ENCODE results near the gene EPS8L3. TPM values are rescaled to one million over a fixed set of nuclear protein-coding genes. Genes with fewer than 3 reads are reported as not detected.

The EPS8L3 gene
- total and polyA plus RNA-seq, 2 of the 4 experiments (the other 2 are of a cell fraction), result not detected

- no peak for ATAC-seq (ENCODE audit: low read depth)
Observed at GRCh38 chr1:109717729-109718128, 46.0 kb downstream of the EPS8L3 start.

More at GRCh38 chr1:109717729-109718128, 46.0 kb downstream of the EPS8L3 start:
- peak overlapping the region; percentile 81; the same call in 1 of the 3 replicates for H2BK15ac ChIP-seq (ENCODE audit: low read depth, low read length)
- no peak for DNase-seq
- H3K9me3 ChIP-seq (ENCODE audit: control insufficient read depth, insufficient read depth, low read length), result no peaks in the 10 kb centered on the region
- CTCF ChIA-PET, result interaction anchor here (0.8 kb wide), 1 partner anchor 78 kb away, joined by 3 read pairs; no protein-coding TSS in a partner anchor
- H3K79me1 ChIP-seq (ENCODE audit: low read depth in 1 of 2, low read length in 2 of 2), result no peaks in the 10 kb centered on the region
- H2AFZ ChIP-seq (replicated peaks; ENCODE audit: low read length, poor library complexity), result peak overlapping the region; percentile 39
- no peak overlapping the region for H3K56ac ChIP-seq (ENCODE audit: extremely low read depth, insufficient read depth, low read length)
- H2BK120ac ChIP-seq (ENCODE audit: low read depth, low read length), result peak overlapping the region; percentile 71
- H2AK5ac ChIP-seq (ENCODE audit: low read depth, low read length), result peak overlapping the region; percentile 67
- dilution Hi-C loops (cut with HindIII; ENCODE audit: low sequenced_read_pairs, unreplicated experiment), result no loop called here
- WGBS, 2 experiments (ENCODE audit: extremely low coverage in 2 of 2, insufficient read length in 1 of 2), result no CpG with 5 or more reads among the region's 5 CpGs
- no peak overlapping the region for H2BK5ac ChIP-seq (ENCODE audit: low read depth, low read length, poor library complexity, severe bottlenecking)
- no peaks in the 10 kb centered on the region for H4K20me1 ChIP-seq (ENCODE audit: insufficient read depth, low read length)
- peak overlapping the region; percentile 43 for H3K4ac ChIP-seq (ENCODE audit: low read depth, low read length)
- H3K4me1 ChIP-seq (ENCODE audit: control insufficient read depth, insufficient read depth, low read length), result peaks cover 6% of the 10 kb centered on the region; the same call in 1 of the 2 replicates
- no peak overlapping the region for H4K8ac ChIP-seq (ENCODE audit: low read depth in 2 of 2, low read length in 2 of 2)
- no peak overlapping the region for H4K5ac ChIP-seq (ENCODE audit: low read depth, low read length)
- no peaks in the 10 kb centered on the region for H3K9me1 ChIP-seq (ENCODE audit: insufficient read depth, low read length)
- in situ Hi-C loops (cut with MboI; ENCODE audit: low sequenced_read_pairs), result no loop called here
- POLR2A ChIA-PET (ENCODE audit: unreplicated experiment), result no interaction called here
- peak overlapping the region; percentile 17 for H2BK20ac ChIP-seq (ENCODE audit: low read depth, low read length)
- intact Hi-C loops (cut with micrococcal nuclease), result no loop called here
- no peak overlapping the region for H2AK9ac ChIP-seq (replicated peaks; ENCODE audit: low read depth, low read length, poor library complexity)
- H3K14ac ChIP-seq (replicated peaks; ENCODE audit: low read depth, low read length), result peak overlapping the region; percentile 30; the same call in 1 of the 2 replicates
- H3K18ac ChIP-seq (ENCODE audit: low read depth, low read length), result no peak overlapping the region
- H3K36me3 ChIP-seq (ENCODE audit: control insufficient read depth, insufficient read depth, low read length), result no peaks in the 10 kb centered on the region
- H4K91ac ChIP-seq (ENCODE audit: insufficient read depth, low read depth, low read length), result peak overlapping the region; percentile 27; the same call in 1 of the 2 replicates
- no peak overlapping the region for H3K27ac ChIP-seq (ENCODE audit: insufficient read depth, low read length)
- no peaks in the 10 kb centered on the region; the same call in 1 of the 2 replicates for H3K27me3 ChIP-seq (ENCODE audit: control insufficient read depth, insufficient read depth, low read length)
- TF ChIP-seq MXI1 (IDR thresholded peaks at IDR 0.05; ENCODE audit: borderline replicate concordance, low read depth, low read length) (no peak), NFE2L2 (IDR thresholded peaks at IDR 0.05; ENCODE audit: low read depth, low read length) (no peak), POLR2A (IDR thresholded peaks at IDR 0.05; ENCODE audit: low read depth, low read length) (no peak), RFX5 (IDR thresholded peaks at IDR 0.05; ENCODE audit: low read depth, low read length) (no peak), RAD21 (IDR thresholded peaks at IDR 0.05; ENCODE audit: low read length) (no peak), CHD1 (IDR thresholded peaks at IDR 0.05; ENCODE audit: low read depth, low read length) (no peak), FOS (IDR thresholded peaks at IDR 0.05; ENCODE audit: low read depth, low read length) (no peak), RCOR1 (IDR thresholded peaks at IDR 0.05; ENCODE audit: insufficient replicate concordance, low read length) (no peak), MAZ (IDR thresholded peaks at IDR 0.05; ENCODE audit: borderline replicate concordance, low read depth, low read length) (no peak)
- H3K4me3 ChIP-seq (ENCODE audit: insufficient read depth, low read depth, low read length), result no peak overlapping the region
- H3K9ac ChIP-seq (ENCODE audit: low read depth, low read length), result no peak overlapping the region
- H3K23ac ChIP-seq (ENCODE audit: low read depth, low read length), result no peak overlapping the region
- no peak overlapping the region for H3K4me2 ChIP-seq (ENCODE audit: low read depth, low read length)
- BruUV-seq (replicated peaks), result no TSS peak

All from IMR-90 (cell line).